Activated CD8-positive, alpha-beta memory T cell treated with anti-CD3 and anti-CD28 coated beads, Interleukin-2, amount 10 ng/mL, durations not matched to agents 7 days and 5 days (primary cell): Measurements from ENCODE around the gene ACER3. TPM values are rescaled to one million over a fixed set of nuclear protein-coding genes. Genes with fewer than 3 reads are reported as not detected.
A peak's percentile ranks its signal among the peaks of the same experiment; 100 is the strongest.
"Not testable (repeated sequence)": the region's sequence is repeated elsewhere in the genome, so short reads cannot be mapped to it uniquely, and the experiment has no call there.

Experiments
- ATAC-seq: fragments of 150-1000 bp; cut with Tn5 transposase; one replicate; pipeline ENCODE4 v1.10.0; 2021; ENCODE audit warnings: moderate library complexity
- CTCF ChIA-PET: fragments of 350-600 bp; sonication (Branson Sonifier 250); formaldehyde crosslinking; loops from one replicate; lab custom pipeline; 2021; ENCODE audit warnings: antibody characterized with exemption; lab: Charles Lee
- DNase-seq: peaks from one replicate; pipeline ENCODE4 v3.0.0-alpha.2; 2020
- H3K27ac Mint-ChIP-seq: one replicate; pipeline ENCODE4 v1.8.0; 2021; ENCODE audit warnings: mild to moderate bottlenecking, mixed read lengths
- H3K27me3 Mint-ChIP-seq: one replicate; pipeline ENCODE4 v1.8.0; 2021; ENCODE audit warnings: mixed read lengths
- H3K36me3 Mint-ChIP-seq: one replicate; pipeline ENCODE4 v1.8.0; 2021; ENCODE audit warnings: mild to moderate bottlenecking, mixed read lengths
- H3K4me1 Mint-ChIP-seq: one replicate; pipeline ENCODE4 v1.8.0; 2021; ENCODE audit warnings: mixed read lengths
- H3K4me3 Mint-ChIP-seq: one replicate; pipeline ENCODE4 v1.8.0; 2021; ENCODE audit warnings: mild to moderate bottlenecking, moderate library complexity, mixed read lengths
- H3K9me3 Mint-ChIP-seq: one replicate; pipeline ENCODE4 v1.8.0; 2022; ENCODE audit warnings: low read depth, mixed read lengths
- total RNA-seq, 2 experiments: library from RNA; stranded (reverse); gene quantifications; one replicate each; pipeline ENCODE4 v1.2.3, GENCODE V29; 2021

ACER3 gene
- total RNA-seq, 2 experiments from 2014 or later = 11.0 to 13.3 TPM

- Mint-ChIP-seq H3K27me3 (peaks cover 20% of the 10 kb centered on the region), H3K4me1 (no peaks in the 10 kb centered on the region), H3K9me3 (no peaks in the 10 kb centered on the region), H3K36me3 (peaks cover 2% of the 10 kb centered on the region), H3K27ac (no peak overlapping the region), H3K4me3 (no peak overlapping the region)
- CTCF ChIA-PET = no interaction called here
- ATAC-seq = no peak
- no peak for DNase-seq
Measured at GRCh38 chr11:77059806-77060205, 199.1 kb downstream of the ACER3 start.

DNA sequence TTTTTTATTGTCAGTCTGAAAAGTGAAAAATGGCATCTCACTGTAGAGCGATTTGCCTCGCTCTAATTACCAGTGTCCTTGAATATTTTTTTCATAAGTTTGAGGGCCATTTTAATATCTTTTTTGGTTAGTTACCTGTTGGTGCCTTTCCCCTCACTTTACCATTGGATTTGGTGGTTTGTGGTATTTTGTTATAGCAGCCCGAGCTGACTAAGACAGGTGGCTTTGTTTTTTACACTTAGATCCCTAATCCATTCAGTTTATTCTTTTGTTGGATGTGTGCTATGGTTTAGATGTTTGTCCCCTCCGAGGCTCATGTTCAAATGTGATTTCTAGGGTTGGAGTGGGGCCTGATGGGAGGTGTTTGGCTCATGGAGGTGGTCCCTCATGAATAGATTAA, 199.5 kb downstream of the ACER3 start:
- no peak for ATAC-seq
- Mint-ChIP-seq H3K4me1 (no peaks in the 10 kb centered on the region), H3K9me3 (no peaks in the 10 kb centered on the region), H3K4me3 (no peak overlapping the region), H3K27me3 (peaks cover 22% of the 10 kb centered on the region), H3K27ac (no peak overlapping the region), H3K36me3 (peaks cover 2% of the 10 kb centered on the region)
- CTCF ChIA-PET = no interaction called here
- DNase-seq = no peak

GRCh38 chr11:77061258-77061657, 200.5 kb downstream of the ACER3 start:
- ATAC-seq, CTCF ChIA-PET, H3K36me3 Mint-ChIP-seq, H3K4me1 Mint-ChIP-seq, H3K27ac Mint-ChIP-seq, DNase-seq, H3K4me3 Mint-ChIP-seq, H3K9me3 Mint-ChIP-seq: not testable (repeated sequence)
- H3K27me3 Mint-ChIP-seq = peaks cover 26% of the 10 kb centered on the region

GRCh38 chr11:77062924-77063323, 202.2 kb downstream of the ACER3 start:
- no peak overlapping the region for H3K27ac Mint-ChIP-seq
- H3K4me3 Mint-ChIP-seq = no peak overlapping the region
- H3K27me3 Mint-ChIP-seq = peaks cover 26% of the 10 kb centered on the region
- CTCF ChIA-PET = interaction anchor here (1.1 to 2.5 kb wide), 3 partner anchors 18 to 64 kb away, joined by 3 to 18 read pairs (median 4); no protein-coding TSS in a partner anchor
- DNase-seq (no peak), ATAC-seq (no peak)
- H3K9me3 Mint-ChIP-seq = no peaks in the 10 kb centered on the region
- H3K4me1 Mint-ChIP-seq = peaks cover 2% of the 10 kb centered on the region
- H3K36me3 Mint-ChIP-seq = no peaks in the 10 kb centered on the region

GRCh38 chr11:77063407-77063806, 202.7 kb downstream of the ACER3 start:
- DNase-seq = no peak
- Mint-ChIP-seq H3K36me3 (no peaks in the 10 kb centered on the region), H3K4me3 (no peak overlapping the region), H3K9me3 (no peaks in the 10 kb centered on the region), H3K4me1 (peaks cover 2% of the 10 kb centered on the region), H3K27ac (no peak overlapping the region), H3K27me3 (peaks cover 29% of the 10 kb centered on the region)
- no peak for ATAC-seq
- CTCF ChIA-PET = interaction anchor here (1.2 to 2.5 kb wide), 2 partner anchors 28 to 64 kb away, joined by 4 to 18 read pairs; no protein-coding TSS in a partner anchor

DNA sequence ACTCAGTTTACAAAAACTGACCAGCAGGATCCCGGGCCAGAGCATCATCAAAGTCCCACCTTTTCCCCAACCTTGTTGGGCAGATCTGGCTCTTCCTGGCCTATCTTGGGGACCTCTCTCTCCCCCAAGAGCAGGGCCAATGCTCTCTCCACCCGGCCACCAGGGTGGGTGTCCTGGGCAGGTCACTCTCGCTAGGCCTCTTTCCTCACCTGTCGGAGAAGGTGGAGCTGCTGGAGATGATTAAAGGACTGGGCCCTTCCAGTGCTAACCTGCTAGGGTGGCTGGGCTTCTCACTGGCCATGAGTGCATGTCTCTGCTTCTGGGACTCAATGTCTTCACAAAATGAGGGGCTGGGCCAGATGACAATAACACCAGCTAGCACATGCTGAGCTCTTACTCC, 203.1 kb downstream of the ACER3 start:
- DNase-seq (no peak), ATAC-seq (no peak)
- peaks cover 32% of the 10 kb centered on the region for H3K27me3 Mint-ChIP-seq
- H3K4me3 Mint-ChIP-seq = no peak overlapping the region
- CTCF ChIA-PET = interaction anchor here (1.2 to 2.5 kb wide), 2 partner anchors 27 to 63 kb away, joined by 4 to 18 read pairs; no protein-coding TSS in a partner anchor
- peaks cover 2% of the 10 kb centered on the region for H3K4me1 Mint-ChIP-seq
- no peaks in the 10 kb centered on the region for H3K36me3 Mint-ChIP-seq
- H3K9me3 Mint-ChIP-seq = no peaks in the 10 kb centered on the region
- no peak overlapping the region for H3K27ac Mint-ChIP-seq

DNA sequence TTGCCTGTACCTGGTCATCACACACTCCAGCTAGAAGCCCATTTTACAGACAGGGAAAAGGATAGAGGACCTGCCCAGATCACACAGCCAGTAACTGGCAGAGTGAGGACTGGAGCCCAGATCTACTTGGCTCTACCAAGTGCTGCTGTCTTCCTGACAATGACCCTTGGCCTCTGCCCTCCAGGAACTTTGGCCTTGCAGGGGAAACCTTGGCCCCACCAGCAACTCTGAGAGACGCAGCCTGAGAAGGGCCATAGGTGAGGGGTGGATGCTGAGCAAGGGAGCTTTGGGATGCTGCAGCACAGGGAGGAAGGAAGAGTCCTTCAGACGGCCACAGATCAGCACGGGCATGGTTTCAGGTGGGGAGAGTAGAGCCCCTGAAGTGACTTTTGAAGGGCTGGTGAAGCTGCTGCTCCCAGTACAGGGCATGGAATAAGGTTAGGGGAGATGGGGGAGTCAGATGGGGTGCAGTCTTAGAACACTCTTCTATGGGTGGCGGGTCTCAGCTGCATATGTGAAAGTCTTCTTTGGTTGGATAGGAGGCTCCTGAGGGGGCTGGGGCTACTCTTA, 204.0 kb downstream of the ACER3 start:
- Mint-ChIP-seq H3K27me3 (peaks cover 32% of the 10 kb centered on the region), H3K4me1 (peaks cover 2% of the 10 kb centered on the region), H3K4me3 (no peak overlapping the region), H3K9me3 (no peaks in the 10 kb centered on the region), H3K27ac (no peak overlapping the region), H3K36me3 (no peaks in the 10 kb centered on the region)
- no peak for DNase-seq
- no peak for ATAC-seq
- CTCF ChIA-PET = interaction anchor here (0.5 to 1.9 kb wide), 6 partner anchors 17 to 746 kb away, joined by 3 to 17 read pairs (median 4); no protein-coding TSS in a partner anchor

DNA sequence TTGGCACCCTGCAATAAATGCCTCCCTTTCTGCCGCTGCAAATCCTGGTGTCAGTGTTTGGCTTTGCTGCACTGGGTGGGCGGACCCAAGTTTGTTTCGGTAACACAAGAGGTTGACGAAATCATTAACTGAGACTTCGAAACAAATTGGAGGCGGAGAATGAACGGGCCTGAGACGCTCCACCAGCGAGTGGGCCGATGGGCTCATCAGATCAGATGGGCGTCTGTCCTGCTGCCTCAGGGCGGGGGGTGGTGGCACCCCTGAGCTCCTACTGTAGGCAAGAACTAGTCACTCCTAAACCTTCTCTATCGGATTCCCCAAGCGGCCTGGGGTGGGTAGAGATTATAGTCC, 205.1 kb downstream of the ACER3 start:
- Mint-ChIP-seq H3K27me3 (peaks cover 29% of the 10 kb centered on the region), H3K27ac (no peak overlapping the region), H3K9me3 (no peaks in the 10 kb centered on the region), H3K36me3 (no peaks in the 10 kb centered on the region), H3K4me3 (peak overlapping the region; percentile 67), H3K4me1 (peaks cover 2% of the 10 kb centered on the region)
- CTCF ChIA-PET = interaction anchor here (1.0 to 1.9 kb wide), 7 partner anchors 17 to 747 kb away, joined by 3 to 17 read pairs (median 4); no protein-coding TSS in a partner anchor
- no peak for ATAC-seq
- no peak for DNase-seq

GRCh38 chr11:77066229-77067042, 205.7 kb downstream of the ACER3 start, which contains the start of gene CAPN5:
Gene CAPN5, plus strand, starts transcription at chr11:77066971. Its CDS starts 17,916 bp downstream, at chr11:77084887.
- H3K4me3 Mint-ChIP-seq = peak within 1 kb of the TSS; percentile 67
- ATAC-seq = peak; percentile 96
- no peaks in the 10 kb centered on the region for H3K36me3 Mint-ChIP-seq
- H3K4me1 Mint-ChIP-seq = peaks cover 2% of the 10 kb centered on the region
- CTCF ChIA-PET = interaction anchor here (0.6 to 1.9 kb wide), 8 partner anchors 19 to 147 kb away, joined by 3 to 17 read pairs (median 4); no protein-coding TSS in a partner anchor
- peaks cover 32% of the 10 kb centered on the region for H3K27me3 Mint-ChIP-seq
- peak; percentile 86 for DNase-seq
- no peaks in the 10 kb centered on the region for H3K9me3 Mint-ChIP-seq
- no peak within 1 kb of the TSS for H3K27ac Mint-ChIP-seq

- Mint-ChIP-seq H3K4me1 (peaks cover 14% of the 10 kb centered on the region), H3K36me3 (no peaks in the 10 kb centered on the region), H3K4me3 (peak overlapping the region; percentile 41), H3K27ac (no peak overlapping the region), H3K27me3 (peaks cover 24% of the 10 kb centered on the region), H3K9me3 (no peaks in the 10 kb centered on the region)
- CTCF ChIA-PET = interaction anchor here (1.6 kb wide), 1 partner anchor 21 kb away, joined by 7 read pairs; no protein-coding TSS in a partner anchor
- ATAC-seq (no peak), DNase-seq (no peak)
Measured at GRCh38 chr11:77067861-77068443, 207.2 kb downstream of the ACER3 start.

DNA sequence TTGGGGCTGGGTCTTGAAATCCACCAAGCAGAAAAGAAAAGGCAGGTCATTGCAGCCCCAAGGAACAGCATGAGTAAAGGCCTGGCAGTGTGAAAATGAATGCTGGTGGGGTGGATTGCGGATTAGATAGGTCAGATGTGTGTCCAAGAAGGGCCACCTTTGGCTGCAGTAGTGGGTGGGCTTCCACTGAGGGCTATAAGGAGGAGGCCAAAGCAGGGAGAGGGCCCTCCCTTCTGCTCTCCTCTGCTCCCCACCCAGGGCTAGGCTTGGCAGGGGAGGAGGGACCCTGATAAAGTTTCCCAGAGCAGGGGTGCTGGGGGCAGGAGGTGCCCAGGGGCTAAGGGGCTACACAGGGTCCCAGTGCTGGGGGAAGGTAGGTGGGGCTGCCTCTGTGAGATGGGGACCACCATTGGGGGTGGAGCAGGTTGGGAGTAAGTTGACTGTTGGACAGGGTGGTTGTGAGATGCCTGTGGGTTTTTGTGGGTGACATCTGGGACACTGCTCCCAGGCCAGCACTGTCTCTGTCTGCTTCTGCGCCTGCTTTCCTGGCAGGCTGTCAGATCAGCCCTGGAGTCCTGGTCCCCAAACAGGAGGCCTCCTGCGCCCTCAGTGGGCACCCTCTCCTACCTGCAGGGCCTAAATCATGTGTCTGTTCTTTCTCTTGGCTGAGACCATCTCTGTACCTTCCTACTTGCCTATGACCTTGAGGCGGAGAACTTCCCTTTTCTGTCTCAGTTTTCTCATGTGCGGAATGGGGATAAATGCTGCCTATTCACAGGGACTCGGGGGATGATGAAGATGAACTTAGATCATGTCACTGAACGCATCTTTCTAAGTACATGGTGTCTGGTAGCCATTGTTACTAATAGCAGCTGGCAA, 208.0 kb downstream of the ACER3 start:
- no peak for ATAC-seq
- Mint-ChIP-seq H3K27me3 (peaks cover 24% of the 10 kb centered on the region), H3K4me3 (no peak overlapping the region), H3K36me3 (no peaks in the 10 kb centered on the region), H3K9me3 (no peaks in the 10 kb centered on the region), H3K4me1 (peaks cover 21% of the 10 kb centered on the region), H3K27ac (no peak overlapping the region)
- DNase-seq = no peak
- CTCF ChIA-PET = interaction anchor here (1.0 to 1.6 kb wide), 2 partner anchors 23 to 25 kb away, joined by 3 read pairs; no protein-coding TSS in a partner anchor

GRCh38 chr11:77069336-77069968, 208.7 kb downstream of the ACER3 start:
- Mint-ChIP-seq H3K36me3 (no peaks in the 10 kb centered on the region), H3K4me1 (peaks cover 24% of the 10 kb centered on the region), H3K4me3 (no peak overlapping the region), H3K27me3 (peaks cover 24% of the 10 kb centered on the region), H3K27ac (no peak overlapping the region), H3K9me3 (no peaks in the 10 kb centered on the region)
- no peak for ATAC-seq
- DNase-seq = no peak
- CTCF ChIA-PET = interaction anchor here (1.0 to 1.6 kb wide), 3 partner anchors 22 to 24 kb away, joined by 3 to 7 read pairs (median 3); no protein-coding TSS in a partner anchor
